ENCODE data around the gene MRPL10.

Gene MRPL10

DNA sequence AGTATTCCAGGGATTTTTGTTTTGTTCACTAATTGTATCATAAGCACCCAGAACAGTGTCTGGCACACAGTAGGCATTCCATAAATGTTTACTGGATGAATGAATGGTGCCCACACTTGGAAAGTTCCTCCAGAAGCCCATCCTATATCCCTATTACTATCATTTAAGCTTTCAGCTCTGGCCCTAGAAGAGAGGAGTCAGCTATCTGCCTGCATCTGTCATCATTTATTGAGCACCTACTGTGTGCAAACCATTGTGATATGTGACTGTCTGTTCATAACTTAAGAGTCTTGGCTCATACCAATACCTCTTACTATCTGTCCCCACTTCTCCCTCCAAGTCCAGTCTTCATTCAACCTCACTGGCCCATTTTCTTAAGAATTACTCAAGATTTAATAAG is 39.7 kb upstream of the MRPL10 start:
- H4K20me1 ChIP-seq (ENCODE audit: low read depth, low read length): no peaks in the 10 kb centered on the region
- no peak overlapping the region for H3K9ac ChIP-seq (ENCODE audit: low read length)
- H3K9me2 ChIP-seq (replicated peaks; ENCODE audit: insufficient read depth, low read length): no peaks in the 10 kb centered on the region
- H3K4me3 ChIP-seq (ENCODE audit: insufficient read depth, low read length, poor library complexity, severe bottlenecking): no peak overlapping the region
- H3K36me3 ChIP-seq (ENCODE audit: low read length): no peaks in the 10 kb centered on the region
- H2AFZ ChIP-seq (ENCODE audit: low read depth, low read length, severe bottlenecking): no peak overlapping the region
- H3K9me3 ChIP-seq (ENCODE audit: insufficient read depth, low read length): no peaks in the 10 kb centered on the region
- H3K27ac ChIP-seq (ENCODE audit: low read depth, low read length): no peak overlapping the region
- H3K79me2 ChIP-seq (ENCODE audit: insufficient read depth, low read length): no peaks in the 10 kb centered on the region
- H3K4me2 ChIP-seq (ENCODE audit: low read depth, low read length, poor library complexity, severe bottlenecking): no peak overlapping the region
- H3K27me3 ChIP-seq (ENCODE audit: low read length): no peaks in the 10 kb centered on the region
- no peak for TF ChIP-seq EZH2phosphoT487 (conservative IDR thresholded peaks at IDR 0.05; ENCODE audit: low read length)
- TF ChIP-seq, protein P1, sequence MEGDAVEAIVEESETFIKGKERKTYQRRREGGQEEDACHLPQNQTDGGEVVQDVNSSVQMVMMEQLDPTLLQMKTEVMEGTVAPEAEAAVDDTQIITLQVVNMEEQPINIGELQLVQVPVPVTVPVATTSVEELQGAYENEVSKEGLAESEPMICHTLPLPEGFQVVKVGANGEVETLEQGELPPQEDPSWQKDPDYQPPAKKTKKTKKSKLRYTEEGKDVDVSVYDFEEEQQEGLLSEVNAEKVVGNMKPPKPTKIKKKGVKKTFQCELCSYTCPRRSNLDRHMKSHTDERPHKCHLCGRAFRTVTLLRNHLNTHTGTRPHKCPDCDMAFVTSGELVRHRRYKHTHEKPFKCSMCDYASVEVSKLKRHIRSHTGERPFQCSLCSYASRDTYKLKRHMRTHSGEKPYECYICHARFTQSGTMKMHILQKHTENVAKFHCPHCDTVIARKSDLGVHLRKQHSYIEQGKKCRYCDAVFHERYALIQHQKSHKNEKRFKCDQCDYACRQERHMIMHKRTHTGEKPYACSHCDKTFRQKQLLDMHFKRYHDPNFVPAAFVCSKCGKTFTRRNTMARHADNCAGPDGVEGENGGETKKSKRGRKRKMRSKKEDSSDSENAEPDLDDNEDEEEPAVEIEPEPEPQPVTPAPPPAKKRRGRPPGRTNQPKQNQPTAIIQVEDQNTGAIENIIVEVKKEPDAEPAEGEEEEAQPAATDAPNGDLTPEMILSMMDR (IDR thresholded peaks at IDR 0.05; ENCODE audit: insufficient read depth, low read length, poor library complexity, severe bottlenecking): no peak
- H3F3A ChIP-seq (ENCODE audit: insufficient read depth): no peaks in the 10 kb centered on the region

DNA sequence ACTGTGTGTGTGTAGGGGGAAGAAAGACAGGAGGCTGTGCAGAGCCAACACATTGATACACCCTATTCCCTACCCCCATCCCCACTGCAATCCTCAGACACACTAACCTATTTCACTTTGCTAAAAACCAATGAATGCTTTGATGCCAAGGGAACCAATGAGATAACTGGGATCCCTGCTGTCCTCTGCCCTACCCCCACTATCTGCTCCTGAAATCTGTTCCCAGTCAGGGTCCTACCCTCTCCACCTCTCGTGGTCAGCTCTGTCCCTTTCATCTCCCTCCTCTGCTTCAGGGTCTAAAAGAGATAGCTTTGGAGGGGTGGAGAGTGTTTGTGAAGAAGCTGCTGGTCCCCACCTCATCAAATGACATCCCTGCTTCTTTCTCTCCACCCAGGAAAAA is 38.7 kb upstream of the MRPL10 start:
- Histone ChIP-seq H4K20me1 (ENCODE audit: low read depth, low read length) (no peaks in the 10 kb centered on the region), H3K4me3 (ENCODE audit: insufficient read depth, low read length, poor library complexity, severe bottlenecking) (no peak overlapping the region), H3K9me3 (ENCODE audit: insufficient read depth, low read length) (no peaks in the 10 kb centered on the region), H2AFZ (ENCODE audit: low read depth, low read length, severe bottlenecking) (no peak overlapping the region), H3K9me2 (replicated peaks; ENCODE audit: insufficient read depth, low read length) (no peaks in the 10 kb centered on the region), H3F3A (ENCODE audit: insufficient read depth) (no peaks in the 10 kb centered on the region), H3K79me2 (ENCODE audit: insufficient read depth, low read length) (no peaks in the 10 kb centered on the region), H3K27ac (ENCODE audit: low read depth, low read length) (no peak overlapping the region), H3K36me3 (ENCODE audit: low read length) (no peaks in the 10 kb centered on the region), H3K4me2 (ENCODE audit: low read depth, low read length, poor library complexity, severe bottlenecking) (no peak overlapping the region), H3K27me3 (ENCODE audit: low read length) (no peaks in the 10 kb centered on the region), H3K9ac (ENCODE audit: low read length) (no peak overlapping the region)
- TF ChIP-seq, protein P1 (IDR thresholded peaks at IDR 0.05; ENCODE audit: insufficient read depth, low read length, poor library complexity, severe bottlenecking): no peak
- no peak for TF ChIP-seq EZH2phosphoT487 (conservative IDR thresholded peaks at IDR 0.05; ENCODE audit: low read length)

DNA sequence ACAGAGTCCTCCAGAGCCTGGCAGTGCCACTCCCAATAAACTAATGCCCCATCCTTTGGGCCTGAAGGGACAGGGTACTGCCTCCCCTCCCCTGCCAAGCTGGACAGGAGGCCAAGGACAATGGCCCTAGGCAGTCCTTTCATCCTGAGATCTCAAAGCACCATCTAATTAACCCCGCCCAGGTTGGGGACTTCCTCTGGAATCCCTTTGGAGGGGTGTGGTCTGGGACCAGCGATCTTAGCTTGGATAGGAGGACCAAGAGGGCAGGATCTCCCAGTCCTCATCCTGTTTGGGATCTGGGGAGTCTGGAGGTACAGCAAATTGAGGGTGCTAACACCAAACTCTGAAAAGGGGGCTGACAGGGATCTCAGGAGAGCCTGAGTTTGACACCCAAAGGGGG is 37.8 kb upstream of the MRPL10 start:
- Histone ChIP-seq H3K9me3 (ENCODE audit: insufficient read depth, low read length) (no peaks in the 10 kb centered on the region), H3K36me3 (ENCODE audit: low read length) (no peaks in the 10 kb centered on the region), H3K4me3 (ENCODE audit: insufficient read depth, low read length, poor library complexity, severe bottlenecking) (no peak overlapping the region), H3K9ac (ENCODE audit: low read length) (no peak overlapping the region), H3K27ac (ENCODE audit: low read depth, low read length) (no peak overlapping the region), H3K9me2 (replicated peaks; ENCODE audit: insufficient read depth, low read length) (no peaks in the 10 kb centered on the region), H3K27me3 (ENCODE audit: low read length) (no peaks in the 10 kb centered on the region), H3K79me2 (ENCODE audit: insufficient read depth, low read length) (no peaks in the 10 kb centered on the region), H4K20me1 (ENCODE audit: low read depth, low read length) (no peaks in the 10 kb centered on the region), H3F3A (ENCODE audit: insufficient read depth) (no peaks in the 10 kb centered on the region), H2AFZ (ENCODE audit: low read depth, low read length, severe bottlenecking) (no peak overlapping the region), H3K4me2 (ENCODE audit: low read depth, low read length, poor library complexity, severe bottlenecking) (no peak overlapping the region)
- TF ChIP-seq EZH2phosphoT487 (conservative IDR thresholded peaks at IDR 0.05; ENCODE audit: low read length): no peak
- TF ChIP-seq, protein P1 (IDR thresholded peaks at IDR 0.05; ENCODE audit: insufficient read depth, low read length, poor library complexity, severe bottlenecking): no peak

Data from SU-DHL-6 (cell line).